ENCODE results near the gene PLEKHA8. TPM values are rescaled to one million over a fixed set of nuclear protein-coding genes. Genes with fewer than 3 reads are reported as not detected.

The PLEKHA8 gene
- total and polyA plus RNA-seq, 2 of the 8 experiments (the other 6 are each of a cell fraction or from before 2014, with no cell fraction given): 10.7 to 44.0 TPM

GRCh38 chr7:30147223-30147622, 119.0 kb downstream of the PLEKHA8 start (continued):
- no peak for TF ChIP-seq FOSL1 (IDR thresholded peaks at IDR 0.05; ENCODE audit: insufficient read depth, low read depth, low read length)
